GM19455 (cell line): Measurements from ENCODE around the gene CCDC14.
"Not testable (repeated sequence)": the region's sequence is repeated elsewhere in the genome, so short reads cannot be mapped to it uniquely, and the experiment has no call there.

Experiments used
- ATAC-seq: cut with Tn5 transposase; IDR thresholded peaks from one replicate; pipeline ENCODE4 v1.9.1; 2021; ENCODE audit not compliant: unreplicated experiment

CCDC14 gene

GRCh38 chr3:123966799-123967198 is 5.8 kb upstream of the CCDC14 start:
- ATAC-seq, result not testable (repeated sequence)

- not testable (repeated sequence) for ATAC-seq
Observed at GRCh38 chr3:123964793-123965192, 3.8 kb upstream of the CCDC14 start.

- no peak for ATAC-seq
Observed at GRCh38 chr3:123961508-123961856, 453 bp upstream of the CCDC14 start.

- no peak for ATAC-seq
Observed at GRCh38 chr3:123953735-123954134, 7.3 kb downstream of the CCDC14 start.

GRCh38 chr3:123952844-123953520 is 8.0 kb downstream of the CCDC14 start:
- no peak for ATAC-seq

- no peak for ATAC-seq
Observed at GRCh38 chr3:123951522-123952447, 9.2 kb downstream of the CCDC14 start.

GRCh38 chr3:123949641-123950040 is 11.4 kb downstream of the CCDC14 start:
- no peak for ATAC-seq

GRCh38 chr3:123948449-123948848 is 12.6 kb downstream of the CCDC14 start:
- ATAC-seq, result no peak

- ATAC-seq, result no peak
Observed at GRCh38 chr3:123947482-123947881, 13.5 kb downstream of the CCDC14 start.

GRCh38 chr3:123941542-123941941 is 19.5 kb downstream of the CCDC14 start:
- no peak for ATAC-seq

GRCh38 chr3:123941121-123941520 is 19.9 kb downstream of the CCDC14 start:
- ATAC-seq, result no peak

- no peak for ATAC-seq
Observed at GRCh38 chr3:123939706-123940105, 21.3 kb downstream of the CCDC14 start.

GRCh38 chr3:123936400-123936799 is 24.6 kb downstream of the CCDC14 start:
- no peak for ATAC-seq

- ATAC-seq, result no peak
Observed at GRCh38 chr3:123935830-123936229, 25.2 kb downstream of the CCDC14 start.

GRCh38 chr3:123934250-123934649 is 26.8 kb downstream of the CCDC14 start:
- no peak for ATAC-seq

GRCh38 chr3:123930445-123930844 is 30.6 kb downstream of the CCDC14 start:
- ATAC-seq, result no peak

GRCh38 chr3:123929325-123929724 is 31.7 kb downstream of the CCDC14 start:
- no peak for ATAC-seq

GRCh38 chr3:123926396-123926795 is 34.6 kb downstream of the CCDC14 start:
- no peak for ATAC-seq

GRCh38 chr3:123920868-123921267 is 40.2 kb downstream of the CCDC14 start:
- ATAC-seq, result no peak

GRCh38 chr3:123920383-123920782 is 40.6 kb downstream of the CCDC14 start:
- no peak for ATAC-seq

- no peak for ATAC-seq
Observed at GRCh38 chr3:123919353-123919752, 41.7 kb downstream of the CCDC14 start.

- ATAC-seq, result no peak
Observed at GRCh38 chr3:123914829-123915228, 46.2 kb downstream of the CCDC14 start.
